WTC11 (cell line): Measurements from ENCODE around the gene CCDC136. TPM values are rescaled to one million over a fixed set of nuclear protein-coding genes. Genes with fewer than 3 reads are reported as not detected.

Experiments used
- ATAC-seq: fragments of 200-7000 bp; cut with Tn5 transposase; 2 replicates; pipeline ENCODE4 v1.10.0; 2021; ENCODE audit warnings: mild to moderate bottlenecking, moderate library complexity
- CTCF ChIA-PET: fragments of 300-600 bp; sonication (Branson Sonifier 250); formaldehyde crosslinking; loops from one replicate; lab custom pipeline; 2021; ENCODE audit warnings: antibody characterized with exemption; lab: Charles Lee
- POLR2A ChIA-PET: fragments of 350-600 bp; sonication (Branson Sonifier 250); formaldehyde crosslinking; loops from one replicate; lab custom pipeline; 2021; ENCODE audit warnings: antibody characterized with exemption; lab: Charles Lee
- DNase-seq: peaks from one replicate; pipeline ENCODE4 v3.0.0; 2021; ENCODE audit warnings: low spot score
- H3K27ac Mint-ChIP-seq: 2 replicates; pipeline ENCODE4 v1.8.0; 2021; ENCODE audit warnings: mixed read lengths
- H3K27me3 Mint-ChIP-seq: 2 replicates; pipeline ENCODE4 v1.8.0; 2021; ENCODE audit warnings: low read depth, mild to moderate bottlenecking, moderate library complexity, mixed read lengths
- H3K36me3 Mint-ChIP-seq: 2 replicates; pipeline ENCODE4 v1.8.0; 2021; ENCODE audit warnings: mixed read lengths
- H3K4me1 Mint-ChIP-seq: 2 replicates; pipeline ENCODE4 v1.8.0; 2022; ENCODE audit warnings: mixed read lengths
- H3K4me3 Mint-ChIP-seq: 2 replicates; pipeline ENCODE4 v1.8.0; 2021; ENCODE audit warnings: mild to moderate bottlenecking, moderate library complexity, mixed read lengths
- H3K9me3 Mint-ChIP-seq: 2 replicates; pipeline ENCODE4 v1.8.0; 2021; ENCODE audit warnings: mixed read lengths
- NFATC4 ChIP-seq: fragments of 250-450 bp; sonication (Bioruptor Pico); IDR thresholded peaks from 2 replicates; pipeline ENCODE4 v1.9.0; 2021; ENCODE audit warnings: mild to moderate bottlenecking
- RORB ChIP-seq: fragments of 250-450 bp; sonication (Bioruptor Pico); IDR thresholded peaks from 2 replicates; pipeline ENCODE4 v1.9.0; 2021; ENCODE audit warnings: mild to moderate bottlenecking
- ZNF219 ChIP-seq: sonication (generic); formaldehyde crosslinking; IDR thresholded peaks from 2 replicates; pipeline ENCODE4 v1.8.0; 2023; ENCODE audit warnings: missing genetic modification reagents, mild to moderate bottlenecking, borderline replicate concordance
- ZNF232 ChIP-seq: sonication (generic); formaldehyde crosslinking; IDR thresholded peaks from 2 replicates; pipeline ENCODE4 v1.8.0; 2022; ENCODE audit warnings: mild to moderate bottlenecking, missing genetic modification reagents
- total RNA-seq: library from RNA; stranded (reverse); gene quantifications from 3 replicates; pipeline ENCODE4 v1.2.3, GENCODE V29; 2021
- TF ChIP-seq, protein P1 (sequence below): sonication (generic); formaldehyde crosslinking; IDR thresholded peaks from 2 replicates; pipeline ENCODE4 v1.8.0; 2023; ENCODE audit warnings: missing genetic modification reagents
- TF ChIP-seq, protein P2 (sequence below): fragments of 200-600 bp; IDR thresholded peaks from 2 replicates; pipeline ENCODE4 v1.8.0; 2022; ENCODE audit warnings: antibody characterized with exemption
- TF ChIP-seq, protein P3 (sequence below): fragments of 250-450 bp; sonication (Bioruptor Pico); IDR thresholded peaks from 2 replicates; pipeline ENCODE4 v1.9.0; 2021; ENCODE audit warnings: mild to moderate bottlenecking
- TF ChIP-seq, protein P4 (sequence below): sonication (generic); formaldehyde crosslinking; IDR thresholded peaks from 2 replicates; pipeline ENCODE4 v1.8.1; 2023; ENCODE audit warnings: mild to moderate bottlenecking, missing genetic modification reagents, moderate library complexity
- TF ChIP-seq, protein P5 (sequence below): fragments of 250-450 bp; sonication (Bioruptor Pico); IDR thresholded peaks from 2 replicates; pipeline ENCODE4 v1.9.0; 2021; ENCODE audit warnings: mild to moderate bottlenecking
- TF ChIP-seq, protein P6 (sequence below): fragments of 250-450 bp; sonication (Bioruptor Pico); IDR thresholded peaks from 2 replicates; pipeline ENCODE4 v1.9.0; 2021; ENCODE audit warnings: mild to moderate bottlenecking, borderline replicate concordance
- TF ChIP-seq, protein P7 (sequence below): fragments of 250-450 bp; sonication (Bioruptor Pico); IDR thresholded peaks from 2 replicates; pipeline ENCODE4 v2.1.2; 2022; ENCODE audit warnings: mild to moderate bottlenecking, moderate library complexity

CCDC136 gene
- total RNA-seq, 1 experiment from 2014 or later: 51.0 TPM

DNA sequence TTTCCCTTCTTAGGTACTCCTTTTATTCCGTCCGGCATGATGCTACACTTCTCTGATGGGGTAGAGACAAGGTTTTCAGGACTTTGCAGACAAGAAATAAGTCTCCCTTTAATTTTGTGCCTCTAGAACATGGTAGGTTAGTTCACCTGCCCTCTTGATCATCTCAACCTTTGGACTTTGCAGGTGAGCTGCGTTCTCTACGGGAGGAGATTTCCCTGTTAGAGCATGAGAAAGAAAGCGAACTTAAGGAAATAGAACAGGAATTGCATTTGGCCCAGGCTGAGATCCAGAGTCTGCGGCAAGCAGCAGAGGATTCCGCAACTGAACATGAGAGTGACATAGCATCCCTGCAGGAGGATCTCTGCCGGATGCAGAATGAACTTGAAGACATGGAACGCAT is 9.2 kb downstream of the CCDC136 start:
- CTCF ChIA-PET: interaction anchor here (1.7 kb wide), 1 partner anchor 34 kb away, joined by 3 read pairs; no protein-coding TSS in a partner anchor
- H3K4me3 Mint-ChIP-seq: no peak overlapping the region
- H3K4me1 Mint-ChIP-seq: peaks cover 15% of the 10 kb centered on the region
- no peak overlapping the region for H3K27ac Mint-ChIP-seq
- ATAC-seq (no peak), DNase-seq (no peak)
- H3K9me3 Mint-ChIP-seq: peaks cover 3% of the 10 kb centered on the region; the same call in 1 of the 2 replicates
- no peak for TF ChIP-seq ZNF219
- no peak for TF ChIP-seq NFATC4 (CRISPR knock-in tag)
- TF ChIP-seq, protein P1, sequence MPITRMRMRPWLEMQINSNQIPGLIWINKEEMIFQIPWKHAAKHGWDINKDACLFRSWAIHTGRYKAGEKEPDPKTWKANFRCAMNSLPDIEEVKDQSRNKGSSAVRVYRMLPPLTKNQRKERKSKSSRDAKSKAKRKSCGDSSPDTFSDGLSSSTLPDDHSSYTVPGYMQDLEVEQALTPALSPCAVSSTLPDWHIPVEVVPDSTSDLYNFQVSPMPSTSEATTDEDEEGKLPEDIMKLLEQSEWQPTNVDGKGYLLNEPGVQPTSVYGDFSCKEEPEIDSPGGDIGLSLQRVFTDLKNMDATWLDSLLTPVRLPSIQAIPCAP (CRISPR knock-in tag): no peak
- TF ChIP-seq RORB (CRISPR knock-in tag): no peak
- TF ChIP-seq ZNF232: no peak
- TF ChIP-seq, protein P2, sequence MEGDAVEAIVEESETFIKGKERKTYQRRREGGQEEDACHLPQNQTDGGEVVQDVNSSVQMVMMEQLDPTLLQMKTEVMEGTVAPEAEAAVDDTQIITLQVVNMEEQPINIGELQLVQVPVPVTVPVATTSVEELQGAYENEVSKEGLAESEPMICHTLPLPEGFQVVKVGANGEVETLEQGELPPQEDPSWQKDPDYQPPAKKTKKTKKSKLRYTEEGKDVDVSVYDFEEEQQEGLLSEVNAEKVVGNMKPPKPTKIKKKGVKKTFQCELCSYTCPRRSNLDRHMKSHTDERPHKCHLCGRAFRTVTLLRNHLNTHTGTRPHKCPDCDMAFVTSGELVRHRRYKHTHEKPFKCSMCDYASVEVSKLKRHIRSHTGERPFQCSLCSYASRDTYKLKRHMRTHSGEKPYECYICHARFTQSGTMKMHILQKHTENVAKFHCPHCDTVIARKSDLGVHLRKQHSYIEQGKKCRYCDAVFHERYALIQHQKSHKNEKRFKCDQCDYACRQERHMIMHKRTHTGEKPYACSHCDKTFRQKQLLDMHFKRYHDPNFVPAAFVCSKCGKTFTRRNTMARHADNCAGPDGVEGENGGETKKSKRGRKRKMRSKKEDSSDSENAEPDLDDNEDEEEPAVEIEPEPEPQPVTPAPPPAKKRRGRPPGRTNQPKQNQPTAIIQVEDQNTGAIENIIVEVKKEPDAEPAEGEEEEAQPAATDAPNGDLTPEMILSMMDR: no peak
- TF ChIP-seq, protein P3, sequence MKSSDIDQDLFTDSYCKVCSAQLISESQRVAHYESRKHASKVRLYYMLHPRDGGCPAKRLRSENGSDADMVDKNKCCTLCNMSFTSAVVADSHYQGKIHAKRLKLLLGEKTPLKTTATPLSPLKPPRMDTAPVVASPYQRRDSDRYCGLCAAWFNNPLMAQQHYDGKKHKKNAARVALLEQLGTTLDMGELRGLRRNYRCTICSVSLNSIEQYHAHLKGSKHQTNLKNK (CRISPR knock-in tag): no peak
- TF ChIP-seq, protein P4, sequence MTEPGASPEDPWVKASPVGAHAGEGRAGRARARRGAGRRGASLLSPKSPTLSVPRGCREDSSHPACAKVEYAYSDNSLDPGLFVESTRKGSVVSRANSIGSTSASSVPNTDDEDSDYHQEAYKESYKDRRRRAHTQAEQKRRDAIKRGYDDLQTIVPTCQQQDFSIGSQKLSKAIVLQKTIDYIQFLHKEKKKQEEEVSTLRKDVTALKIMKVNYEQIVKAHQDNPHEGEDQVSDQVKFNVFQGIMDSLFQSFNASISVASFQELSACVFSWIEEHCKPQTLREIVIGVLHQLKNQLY (CRISPR knock-in tag): no peak
- TF ChIP-seq, protein P5, sequence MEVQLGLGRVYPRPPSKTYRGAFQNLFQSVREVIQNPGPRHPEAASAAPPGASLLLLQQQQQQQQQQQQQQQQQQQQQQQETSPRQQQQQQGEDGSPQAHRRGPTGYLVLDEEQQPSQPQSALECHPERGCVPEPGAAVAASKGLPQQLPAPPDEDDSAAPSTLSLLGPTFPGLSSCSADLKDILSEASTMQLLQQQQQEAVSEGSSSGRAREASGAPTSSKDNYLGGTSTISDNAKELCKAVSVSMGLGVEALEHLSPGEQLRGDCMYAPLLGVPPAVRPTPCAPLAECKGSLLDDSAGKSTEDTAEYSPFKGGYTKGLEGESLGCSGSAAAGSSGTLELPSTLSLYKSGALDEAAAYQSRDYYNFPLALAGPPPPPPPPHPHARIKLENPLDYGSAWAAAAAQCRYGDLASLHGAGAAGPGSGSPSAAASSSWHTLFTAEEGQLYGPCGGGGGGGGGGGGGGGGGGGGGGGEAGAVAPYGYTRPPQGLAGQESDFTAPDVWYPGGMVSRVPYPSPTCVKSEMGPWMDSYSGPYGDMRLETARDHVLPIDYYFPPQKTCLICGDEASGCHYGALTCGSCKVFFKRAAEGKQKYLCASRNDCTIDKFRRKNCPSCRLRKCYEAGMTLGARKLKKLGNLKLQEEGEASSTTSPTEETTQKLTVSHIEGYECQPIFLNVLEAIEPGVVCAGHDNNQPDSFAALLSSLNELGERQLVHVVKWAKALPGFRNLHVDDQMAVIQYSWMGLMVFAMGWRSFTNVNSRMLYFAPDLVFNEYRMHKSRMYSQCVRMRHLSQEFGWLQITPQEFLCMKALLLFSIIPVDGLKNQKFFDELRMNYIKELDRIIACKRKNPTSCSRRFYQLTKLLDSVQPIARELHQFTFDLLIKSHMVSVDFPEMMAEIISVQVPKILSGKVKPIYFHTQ (CRISPR knock-in tag): no peak
- TF ChIP-seq, protein P6, sequence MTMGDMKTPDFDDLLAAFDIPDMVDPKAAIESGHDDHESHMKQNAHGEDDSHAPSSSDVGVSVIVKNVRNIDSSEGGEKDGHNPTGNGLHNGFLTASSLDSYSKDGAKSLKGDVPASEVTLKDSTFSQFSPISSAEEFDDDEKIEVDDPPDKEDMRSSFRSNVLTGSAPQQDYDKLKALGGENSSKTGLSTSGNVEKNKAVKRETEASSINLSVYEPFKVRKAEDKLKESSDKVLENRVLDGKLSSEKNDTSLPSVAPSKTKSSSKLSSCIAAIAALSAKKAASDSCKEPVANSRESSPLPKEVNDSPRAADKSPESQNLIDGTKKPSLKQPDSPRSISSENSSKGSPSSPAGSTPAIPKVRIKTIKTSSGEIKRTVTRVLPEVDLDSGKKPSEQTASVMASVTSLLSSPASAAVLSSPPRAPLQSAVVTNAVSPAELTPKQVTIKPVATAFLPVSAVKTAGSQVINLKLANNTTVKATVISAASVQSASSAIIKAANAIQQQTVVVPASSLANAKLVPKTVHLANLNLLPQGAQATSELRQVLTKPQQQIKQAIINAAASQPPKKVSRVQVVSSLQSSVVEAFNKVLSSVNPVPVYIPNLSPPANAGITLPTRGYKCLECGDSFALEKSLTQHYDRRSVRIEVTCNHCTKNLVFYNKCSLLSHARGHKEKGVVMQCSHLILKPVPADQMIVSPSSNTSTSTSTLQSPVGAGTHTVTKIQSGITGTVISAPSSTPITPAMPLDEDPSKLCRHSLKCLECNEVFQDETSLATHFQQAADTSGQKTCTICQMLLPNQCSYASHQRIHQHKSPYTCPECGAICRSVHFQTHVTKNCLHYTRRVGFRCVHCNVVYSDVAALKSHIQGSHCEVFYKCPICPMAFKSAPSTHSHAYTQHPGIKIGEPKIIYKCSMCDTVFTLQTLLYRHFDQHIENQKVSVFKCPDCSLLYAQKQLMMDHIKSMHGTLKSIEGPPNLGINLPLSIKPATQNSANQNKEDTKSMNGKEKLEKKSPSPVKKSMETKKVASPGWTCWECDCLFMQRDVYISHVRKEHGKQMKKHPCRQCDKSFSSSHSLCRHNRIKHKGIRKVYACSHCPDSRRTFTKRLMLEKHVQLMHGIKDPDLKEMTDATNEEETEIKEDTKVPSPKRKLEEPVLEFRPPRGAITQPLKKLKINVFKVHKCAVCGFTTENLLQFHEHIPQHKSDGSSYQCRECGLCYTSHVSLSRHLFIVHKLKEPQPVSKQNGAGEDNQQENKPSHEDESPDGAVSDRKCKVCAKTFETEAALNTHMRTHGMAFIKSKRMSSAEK (CRISPR knock-in tag): no peak
- TF ChIP-seq, protein P7, sequence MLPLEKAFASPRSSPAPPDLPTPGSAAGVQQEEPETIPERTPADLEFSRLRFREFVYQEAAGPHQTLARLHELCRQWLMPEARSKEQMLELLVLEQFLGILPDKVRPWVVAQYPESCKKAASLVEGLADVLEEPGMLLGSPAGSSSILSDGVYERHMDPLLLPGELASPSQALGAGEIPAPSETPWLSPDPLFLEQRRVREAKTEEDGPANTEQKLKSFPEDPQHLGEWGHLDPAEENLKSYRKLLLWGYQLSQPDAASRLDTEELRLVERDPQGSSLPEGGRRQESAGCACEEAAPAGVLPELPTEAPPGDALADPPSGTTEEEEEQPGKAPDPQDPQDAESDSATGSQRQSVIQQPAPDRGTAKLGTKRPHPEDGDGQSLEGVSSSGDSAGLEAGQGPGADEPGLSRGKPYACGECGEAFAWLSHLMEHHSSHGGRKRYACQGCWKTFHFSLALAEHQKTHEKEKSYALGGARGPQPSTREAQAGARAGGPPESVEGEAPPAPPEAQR (CRISPR knock-in tag): no peak
- peaks cover 40% of the 10 kb centered on the region for H3K36me3 Mint-ChIP-seq
- no peaks in the 10 kb centered on the region for H3K27me3 Mint-ChIP-seq
- POLR2A ChIA-PET: no interaction called here
